B cell (primary cell): ENCODE results near the gene COA5. TPM values are rescaled to one million over a fixed set of nuclear protein-coding genes. Genes with fewer than 3 reads are reported as not detected.

Experiments used
- ATAC-seq: fragments of 200-7000 bp; cut with Tn5 transposase; one replicate; pipeline ENCODE4 v1.10.0; 2021; ENCODE audit warnings: low read depth, mild to moderate bottlenecking, moderate number of reproducible peaks, moderate library complexity
- CTCF ChIA-PET: fragments of 350-600 bp; sonication (Branson Sonifier 250); formaldehyde crosslinking; loops from one replicate; lab custom pipeline; 2021; ENCODE audit warnings: antibody characterized with exemption, inconsistent platforms; lab: Charles Lee
- POLR2A ChIA-PET: fragments of 350-600 bp; sonication (Branson Sonifier 250); formaldehyde crosslinking; loops from one replicate; lab custom pipeline; 2021; ENCODE audit warnings: antibody characterized with exemption; lab: Charles Lee
- DNase-seq: peaks from one replicate; pipeline ENCODE4 v3.0.0; 2013
- H2AFZ ChIP-seq: 2 replicates; pipeline ENCODE4 v1.6.1; 2012; ENCODE audit warnings: mild to moderate bottlenecking, low read depth, low read length; ENCODE audit not compliant: insufficient read depth, poor library complexity, severe bottlenecking
- H3K27ac ChIP-seq, 2 donors: 1 replicate in 1 of 2; 2 replicates in 1 of 2; pipeline ENCODE4 v1.5.1; 2012 to 2013; ENCODE audit warnings: low read length in 2 of 2, mild to moderate bottlenecking in 2 of 2, moderate library complexity in 1 of 2
- H3K27me3 ChIP-seq, 4 experiments: fragments of 200-600 bp in 1 of 4; sonication (generic) in 1 of 4; replicated peaks in 1 of 4; 1 replicate in 2 of 4; 2 replicates in 2 of 4; pipeline versions ENCODE4 v1.6.1 to v1.7.0; 2013 to 2016; ENCODE audit warnings: low read length in 3 of 4, mild to moderate bottlenecking in 2 of 4, mixed read lengths in 1 of 4, moderate library complexity in 1 of 4; ENCODE audit not compliant: insufficient read depth in 4 of 4, control insufficient read depth in 3 of 4; ENCODE audit errors: control extremely low read depth in 1 of 4
- H3K36me3 ChIP-seq, 2 experiments: replicated peaks in 1 of 2; 1 replicate in 1 of 2; 2 replicates in 1 of 2; pipeline versions ENCODE4 v1.6.1 to v1.7.1; 2013; ENCODE audit warnings: low read length in 1 of 2; ENCODE audit not compliant: insufficient read depth in 2 of 2, control insufficient read depth in 1 of 2; ENCODE audit errors: control extremely low read depth in 1 of 2, extremely low read depth in 1 of 2
- H3K4me1 ChIP-seq, 2 donors: fragments of 200-600 bp in 1 of 2; sonication (generic) in 1 of 2; 1 replicate in 1 of 2; 2 replicates in 1 of 2; pipeline versions ENCODE4 v1.5.1 to v1.6.1; 2013 to 2017; ENCODE audit warnings: low read length in 2 of 2; ENCODE audit not compliant: control insufficient read depth in 2 of 2, insufficient read depth in 2 of 2
- H3K4me2 ChIP-seq: replicated peaks from 2 replicates; pipeline ENCODE3; 2012; ENCODE audit warnings: mild to moderate bottlenecking, low read depth, low read length; ENCODE audit not compliant: poor library complexity, severe bottlenecking
- H3K4me3 ChIP-seq, 5 experiments: fragments of 200-600 bp in 1 of 5; sonication (generic) in 1 of 5; 1 replicate in 3 of 5; 2 replicates in 2 of 5; pipeline versions ENCODE4 v1.5.1 to v1.7.0; 2011 to 2016; ENCODE audit warnings: low read length in 4 of 5, mild to moderate bottlenecking in 4 of 5, low read depth in 2 of 5, control low read depth in 1 of 5, moderate library complexity in 1 of 5; ENCODE audit not compliant: insufficient read depth in 1 of 5; ENCODE audit errors: control extremely low read depth in 1 of 5, extremely low read depth in 1 of 5
- H3K79me2 ChIP-seq: fragments of 200-600 bp; sonication (generic); one replicate; pipeline ENCODE4 v1.6.0; 2016; ENCODE audit warnings: low read length; ENCODE audit not compliant: control insufficient read depth, insufficient read depth
- H3K9ac ChIP-seq: fragments of 200-600 bp; sonication (generic); 2 replicates; pipeline ENCODE4 v1.6.1; 2017; ENCODE audit warnings: mild to moderate bottlenecking, low read length, moderate library complexity
- H3K9me3 ChIP-seq, 3 donors: one replicate each; pipeline versions ENCODE4 v1.6.1 to v1.7.1; 2013; ENCODE audit warnings: low read length in 2 of 3; ENCODE audit not compliant: control insufficient read depth in 2 of 3, insufficient read depth in 1 of 3; ENCODE audit errors: control extremely low read depth in 1 of 3
- H4K20me1 ChIP-seq: 2 replicates; pipeline ENCODE4 v1.6.0; 2012; ENCODE audit warnings: mild to moderate bottlenecking, low read length; ENCODE audit not compliant: insufficient read depth, control insufficient read depth, poor library complexity, severe bottlenecking
- H3K27ac Mint-ChIP-seq: one replicate; pipeline ENCODE4 v1.8.0; 2021; ENCODE audit warnings: mixed read lengths
- H3K27me3 Mint-ChIP-seq: one replicate; pipeline ENCODE4 v1.8.0; 2021; ENCODE audit warnings: mixed read lengths
- H3K4me1 Mint-ChIP-seq: one replicate; pipeline ENCODE4 v1.8.0; 2021; ENCODE audit warnings: mixed read lengths
- H3K4me3 Mint-ChIP-seq: one replicate; pipeline ENCODE4 v1.8.0; 2021; ENCODE audit warnings: mixed read lengths
- H3K9me3 Mint-ChIP-seq: one replicate; pipeline ENCODE4 v1.8.0; 2022; ENCODE audit warnings: mixed read lengths; ENCODE audit not compliant: insufficient read depth
- EZH2 ChIP-seq: IDR thresholded peaks from 2 replicates; pipeline ENCODE4 v1.6.1; 2012; ENCODE audit warnings: borderline replicate concordance, low read depth, mild to moderate bottlenecking, moderate library complexity, low read length; ENCODE audit not compliant: insufficient read depth, poor library complexity, severe bottlenecking
- WGBS: methylation state at CpG from one replicate; pipeline ENCODE4 v1.1.5; 2013; ENCODE audit warnings: missing lambda C conversion rate; ENCODE audit not compliant: insufficient coverage; 5-methylcytosine and 5-hydroxymethylcytosine counted together
- intact Hi-C: fragments of 100-400 bp; cut with micrococcal nuclease; formaldehyde crosslinking; loops from one replicate; pipeline ENCODE4 v1.10.0; 2022
- polyA plus RNA-seq: library from polyadenylated mRNA; depleted of rRNA; stranded (reverse); fragments of >200 nt; gene quantifications from 2 replicates; pipeline ENCODE4 v1.2.3, GENCODE V29; 2012
- total RNA-seq, 2 donors: library from RNA; stranded (reverse); fragments of 120-200 nt in 1 of 2; gene quantifications; 1 replicate in 1 of 2; 2 replicates in 1 of 2; pipeline versions ENCODE4 v1.2.3 to v1.2.4, GENCODE V29; 2013 to 2022
- TF ChIP-seq, protein P1 (sequence below): fragments of 200-600 bp; IDR thresholded peaks from one replicate; pipeline ENCODE4 v1.8.0; 2022; ENCODE audit warnings: antibody characterized with exemption, mild to moderate bottlenecking

Gene COA5
- total and polyA plus RNA-seq, 2 donors (not counting 1 experiment from before 2014, with no cell fraction given): 23.2 to 46.9 TPM

GRCh38 chr2:98647636-98648035, 39.3 kb upstream of the COA5 start:
- ATAC-seq: no peak
- Histone ChIP-seq H3K4me3 (no peak overlapping the region), H2AFZ (no peak overlapping the region), H4K20me1 (no peaks in the 10 kb centered on the region), H3K79me2 (peaks cover 5% of the 10 kb centered on the region), H3K4me2 (no peak overlapping the region), H3K9me3 (no peaks in the 10 kb centered on the region), H3K9ac (no peak overlapping the region), H3K36me3 (no peaks in the 10 kb centered on the region), H3K4me1 (no peaks in the 10 kb centered on the region), H3K27me3 (no peaks in the 10 kb centered on the region), H3K27ac (no peak overlapping the region)
- no peak for DNase-seq
- no peaks in the 10 kb centered on the region for H3K27me3 Mint-ChIP-seq
- H3K4me1 Mint-ChIP-seq: peaks cover 24% of the 10 kb centered on the region
- 94% methylated on average over 4 of the region's 5 CpGs for WGBS
- no peak overlapping the region for H3K27ac Mint-ChIP-seq
- POLR2A ChIA-PET: no interaction called here
- no peak overlapping the region for H3K4me3 Mint-ChIP-seq
- no peak for TF ChIP-seq EZH2
- TF ChIP-seq, protein P1, sequence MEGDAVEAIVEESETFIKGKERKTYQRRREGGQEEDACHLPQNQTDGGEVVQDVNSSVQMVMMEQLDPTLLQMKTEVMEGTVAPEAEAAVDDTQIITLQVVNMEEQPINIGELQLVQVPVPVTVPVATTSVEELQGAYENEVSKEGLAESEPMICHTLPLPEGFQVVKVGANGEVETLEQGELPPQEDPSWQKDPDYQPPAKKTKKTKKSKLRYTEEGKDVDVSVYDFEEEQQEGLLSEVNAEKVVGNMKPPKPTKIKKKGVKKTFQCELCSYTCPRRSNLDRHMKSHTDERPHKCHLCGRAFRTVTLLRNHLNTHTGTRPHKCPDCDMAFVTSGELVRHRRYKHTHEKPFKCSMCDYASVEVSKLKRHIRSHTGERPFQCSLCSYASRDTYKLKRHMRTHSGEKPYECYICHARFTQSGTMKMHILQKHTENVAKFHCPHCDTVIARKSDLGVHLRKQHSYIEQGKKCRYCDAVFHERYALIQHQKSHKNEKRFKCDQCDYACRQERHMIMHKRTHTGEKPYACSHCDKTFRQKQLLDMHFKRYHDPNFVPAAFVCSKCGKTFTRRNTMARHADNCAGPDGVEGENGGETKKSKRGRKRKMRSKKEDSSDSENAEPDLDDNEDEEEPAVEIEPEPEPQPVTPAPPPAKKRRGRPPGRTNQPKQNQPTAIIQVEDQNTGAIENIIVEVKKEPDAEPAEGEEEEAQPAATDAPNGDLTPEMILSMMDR: no peak
- H3K9me3 Mint-ChIP-seq: no peaks in the 10 kb centered on the region
- CTCF ChIA-PET: interaction anchor here (2.2 to 2.6 kb wide), 3 partner anchors 182 to 191 kb away, joined by 20 to 124 read pairs (median 32); no protein-coding TSS in a partner anchor
- intact Hi-C loops: loop anchor here (2.0 kb wide), 1 partner anchor 235 kb away; no protein-coding TSS in a partner anchor

DNA sequence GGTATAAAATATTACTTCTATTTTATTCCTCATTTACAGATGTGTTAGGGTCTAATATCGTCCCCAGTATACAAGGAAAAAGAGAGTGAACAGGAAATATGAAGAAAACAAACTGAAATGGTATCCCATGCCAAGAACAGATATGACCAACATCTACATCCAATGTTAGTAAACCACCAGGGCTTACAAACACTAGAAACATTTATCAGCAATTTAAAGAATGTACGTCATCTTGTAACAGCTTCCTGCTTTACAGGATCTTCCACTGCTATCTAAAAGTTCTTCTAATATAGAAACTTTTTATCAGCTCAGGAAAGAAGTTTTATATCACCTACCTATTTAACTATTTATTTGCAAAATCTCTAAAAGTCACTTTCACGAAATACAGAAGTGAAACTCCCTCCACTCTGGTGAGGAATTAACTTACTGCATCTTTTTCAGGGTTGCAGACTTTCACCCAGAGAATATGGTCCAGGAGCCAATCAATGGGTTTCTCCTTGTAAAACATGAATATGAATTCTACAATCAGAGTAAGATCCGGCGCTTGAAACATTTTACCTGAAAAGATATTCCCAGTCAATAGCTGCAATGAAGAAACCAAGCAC, 35.3 kb upstream of the COA5 start:
- WGBS: 83% methylated on average over 4 of the region's 5 CpGs
- Histone ChIP-seq H3K79me2 (no peaks in the 10 kb centered on the region), H4K20me1 (no peaks in the 10 kb centered on the region), H3K27ac (no peak overlapping the region), H3K9ac (no peak overlapping the region), H3K27me3 (no peaks in the 10 kb centered on the region), H3K9me3 (no peaks in the 10 kb centered on the region), H3K4me1 (no peaks in the 10 kb centered on the region), H3K4me2 (no peak overlapping the region), H3K4me3 (no peak overlapping the region), H2AFZ (no peak overlapping the region), H3K36me3 (peaks cover 0 to 5% of the 10 kb centered on the region in 2 experiments)
- ChIA-PET CTCF (no interaction called here), POLR2A (no interaction called here)
- intact Hi-C loops: no loop called here
- DNase-seq (no peak), ATAC-seq (no peak)
- H3K9me3 Mint-ChIP-seq: no peaks in the 10 kb centered on the region
- no peaks in the 10 kb centered on the region for H3K27me3 Mint-ChIP-seq
- peak overlapping the region; percentile 34 for H3K27ac Mint-ChIP-seq
- TF ChIP-seq, protein P1: no peak
- TF ChIP-seq EZH2: no peak
- peaks cover 11% of the 10 kb centered on the region for H3K4me1 Mint-ChIP-seq
- no peak overlapping the region for H3K4me3 Mint-ChIP-seq
